HG03439 (cell line): ENCODE measurements around the gene TPRN.

Experiments used
- ATAC-seq: cut with Tn5 transposase; IDR thresholded peaks from one replicate; pipeline ENCODE4 v1.9.1; 2021; ENCODE audit warnings: mild to moderate bottlenecking, moderate library complexity; ENCODE audit not compliant: unreplicated experiment

The TPRN gene

GRCh38 chr9:137147091-137147792 is 53.3 kb downstream of the TPRN start:
- no peak for ATAC-seq

DNA sequence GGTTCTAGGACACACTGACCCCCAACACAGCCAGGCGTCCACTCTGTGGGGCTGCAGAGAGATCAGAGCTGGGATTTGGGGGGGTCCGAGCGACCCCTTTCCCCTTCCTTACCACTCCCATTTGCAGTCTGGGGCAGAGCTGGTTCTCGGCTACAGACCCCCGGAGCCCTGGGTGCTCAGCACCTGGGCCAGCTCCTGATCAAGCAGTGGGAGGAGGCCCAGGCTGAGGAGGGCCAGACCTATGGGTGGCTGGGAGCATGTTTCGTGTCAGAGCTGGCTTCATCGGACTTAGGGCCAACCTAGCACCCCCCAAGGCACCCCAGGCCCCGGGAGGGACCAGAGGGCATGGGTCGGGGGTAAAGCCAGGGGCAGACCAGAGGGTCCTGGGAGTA is 54.0 kb downstream of the TPRN start:
- ATAC-seq, result no peak

DNA sequence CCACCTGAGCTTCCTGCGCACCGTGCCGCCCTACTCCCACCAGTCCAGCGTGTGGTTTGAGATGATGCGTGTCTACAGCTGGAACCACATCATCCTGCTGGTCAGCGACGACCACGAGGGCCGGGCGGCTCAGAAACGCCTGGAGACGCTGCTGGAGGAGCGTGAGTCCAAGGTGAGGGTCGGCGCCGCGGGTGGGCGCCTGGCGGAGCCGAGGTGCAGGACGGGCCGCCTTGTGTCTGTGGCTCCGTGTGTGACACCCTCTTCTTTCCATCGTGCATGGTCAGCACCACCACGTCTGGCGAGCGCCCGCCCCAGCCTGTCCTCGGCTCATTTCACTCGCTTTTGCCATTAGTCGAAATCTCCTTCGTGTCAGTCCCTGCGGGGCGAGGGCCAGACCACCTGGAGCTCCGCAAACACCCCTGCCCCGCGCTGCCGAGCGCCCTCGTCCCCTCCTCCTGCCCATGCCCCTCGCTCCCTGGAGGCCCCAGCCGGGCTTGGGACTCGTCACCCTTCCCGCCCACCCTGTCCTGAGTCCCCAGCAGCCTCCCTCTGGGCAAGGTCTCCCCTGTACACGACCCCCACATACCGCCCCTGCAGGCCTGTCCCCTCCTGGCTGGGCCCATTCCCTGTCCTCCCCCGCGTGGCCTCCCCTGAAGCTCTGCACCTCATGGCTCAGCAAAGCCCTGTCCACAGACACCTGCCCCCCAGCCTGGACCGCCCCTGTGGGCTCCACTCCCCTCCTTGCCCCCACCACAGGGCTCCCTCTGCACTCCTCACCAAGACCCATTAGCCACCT is 54.6 kb downstream of the TPRN start:
- no peak for ATAC-seq

- no peak for ATAC-seq
These were observed 57.1 kb downstream of the TPRN start for GRCh38 chr9:137143459-137143858.

GRCh38 chr9:137141976-137142936 is 58.3 kb downstream of the TPRN start:
- no peak for ATAC-seq
